Astrocyte (in vitro differentiated cells and primary cell): ENCODE measurements around the gene CACNB2.

Experiments
- EZH2 ChIP-seq: IDR thresholded peaks from 2 replicates; pipeline ENCODE4 v1.6.1; 2012; ENCODE audit warnings: mild to moderate bottlenecking, low read length, inconsistent platforms; ENCODE audit not compliant: insufficient read depth
- TF ChIP-seq, protein P1 (sequence below): IDR thresholded peaks from 2 replicates; pipeline ENCODE4 v1.5.1; 2011; ENCODE audit warnings: low read depth, mild to moderate bottlenecking, inconsistent platforms, low read length, moderate library complexity; ENCODE audit not compliant: insufficient read depth

DNA sequence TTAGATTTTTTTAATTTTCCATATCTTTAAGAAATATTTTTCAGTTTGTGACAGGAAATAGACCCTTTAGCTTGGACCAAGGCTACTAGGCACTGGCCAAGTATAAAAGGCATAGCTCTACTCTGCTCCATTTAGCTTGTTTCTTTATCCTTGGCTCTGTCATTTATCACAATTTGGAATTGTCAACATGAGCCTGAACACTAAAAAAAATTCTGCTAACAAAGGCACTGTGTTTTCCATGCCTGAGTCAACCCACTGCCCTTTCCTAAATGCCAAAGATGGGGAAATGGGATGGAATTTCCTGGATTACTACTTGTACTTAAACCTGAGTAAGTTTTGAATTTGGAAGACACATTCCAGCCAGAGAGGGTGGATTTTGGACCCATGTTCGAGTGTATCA, 382.8 kb downstream of the CACNB2 start:
- TF ChIP-seq, protein P1, sequence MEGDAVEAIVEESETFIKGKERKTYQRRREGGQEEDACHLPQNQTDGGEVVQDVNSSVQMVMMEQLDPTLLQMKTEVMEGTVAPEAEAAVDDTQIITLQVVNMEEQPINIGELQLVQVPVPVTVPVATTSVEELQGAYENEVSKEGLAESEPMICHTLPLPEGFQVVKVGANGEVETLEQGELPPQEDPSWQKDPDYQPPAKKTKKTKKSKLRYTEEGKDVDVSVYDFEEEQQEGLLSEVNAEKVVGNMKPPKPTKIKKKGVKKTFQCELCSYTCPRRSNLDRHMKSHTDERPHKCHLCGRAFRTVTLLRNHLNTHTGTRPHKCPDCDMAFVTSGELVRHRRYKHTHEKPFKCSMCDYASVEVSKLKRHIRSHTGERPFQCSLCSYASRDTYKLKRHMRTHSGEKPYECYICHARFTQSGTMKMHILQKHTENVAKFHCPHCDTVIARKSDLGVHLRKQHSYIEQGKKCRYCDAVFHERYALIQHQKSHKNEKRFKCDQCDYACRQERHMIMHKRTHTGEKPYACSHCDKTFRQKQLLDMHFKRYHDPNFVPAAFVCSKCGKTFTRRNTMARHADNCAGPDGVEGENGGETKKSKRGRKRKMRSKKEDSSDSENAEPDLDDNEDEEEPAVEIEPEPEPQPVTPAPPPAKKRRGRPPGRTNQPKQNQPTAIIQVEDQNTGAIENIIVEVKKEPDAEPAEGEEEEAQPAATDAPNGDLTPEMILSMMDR = no peak
- no peak for TF ChIP-seq EZH2
